HL-60 (cell line): ENCODE data around the gene KCNQ1.

Source experiments
- GABPA ChIP-seq: IDR thresholded peaks from 2 replicates; pipeline ENCODE4 v1.6.1; 2012; ENCODE audit warnings: low read depth
- POLR2AphosphoS5 ChIP-seq: IDR thresholded peaks from 2 replicates; pipeline ENCODE4 v1.6.1; 2012; ENCODE audit warnings: low read depth
- TF ChIP-seq, protein P1 (sequence below): IDR thresholded peaks from one replicate; pipeline ENCODE4 v1.5.1; 2011; ENCODE audit warnings: low read length, control low read depth, inconsistent platforms; ENCODE audit not compliant: insufficient read depth

DNA sequence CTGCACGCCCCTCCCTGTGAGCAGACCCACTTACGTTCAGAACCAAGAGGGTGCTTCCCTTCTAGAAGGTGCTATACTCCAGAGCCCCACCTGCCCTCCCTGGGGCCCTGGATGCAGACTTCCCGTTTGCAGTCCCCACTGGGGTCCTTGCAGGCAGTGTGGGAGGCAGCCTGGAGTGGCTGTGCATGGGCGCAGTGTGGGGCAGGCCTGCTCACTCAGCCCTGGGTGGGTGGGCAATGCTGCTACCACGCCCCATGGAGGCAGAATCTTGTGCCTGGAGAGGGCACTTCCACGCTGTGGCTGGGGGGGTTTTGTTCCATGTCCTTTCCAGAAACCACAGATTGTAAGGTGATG is 138.8 kb downstream of the KCNQ1 start:
- no peak for TF ChIP-seq POLR2AphosphoS5
- TF ChIP-seq, protein P1, sequence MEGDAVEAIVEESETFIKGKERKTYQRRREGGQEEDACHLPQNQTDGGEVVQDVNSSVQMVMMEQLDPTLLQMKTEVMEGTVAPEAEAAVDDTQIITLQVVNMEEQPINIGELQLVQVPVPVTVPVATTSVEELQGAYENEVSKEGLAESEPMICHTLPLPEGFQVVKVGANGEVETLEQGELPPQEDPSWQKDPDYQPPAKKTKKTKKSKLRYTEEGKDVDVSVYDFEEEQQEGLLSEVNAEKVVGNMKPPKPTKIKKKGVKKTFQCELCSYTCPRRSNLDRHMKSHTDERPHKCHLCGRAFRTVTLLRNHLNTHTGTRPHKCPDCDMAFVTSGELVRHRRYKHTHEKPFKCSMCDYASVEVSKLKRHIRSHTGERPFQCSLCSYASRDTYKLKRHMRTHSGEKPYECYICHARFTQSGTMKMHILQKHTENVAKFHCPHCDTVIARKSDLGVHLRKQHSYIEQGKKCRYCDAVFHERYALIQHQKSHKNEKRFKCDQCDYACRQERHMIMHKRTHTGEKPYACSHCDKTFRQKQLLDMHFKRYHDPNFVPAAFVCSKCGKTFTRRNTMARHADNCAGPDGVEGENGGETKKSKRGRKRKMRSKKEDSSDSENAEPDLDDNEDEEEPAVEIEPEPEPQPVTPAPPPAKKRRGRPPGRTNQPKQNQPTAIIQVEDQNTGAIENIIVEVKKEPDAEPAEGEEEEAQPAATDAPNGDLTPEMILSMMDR: no peak
- no peak for TF ChIP-seq GABPA
